ENCODE measurements around the gene SNAP25. TPM values are rescaled to one million over a fixed set of nuclear protein-coding genes. Genes with fewer than 3 reads are reported as not detected.

SNAP25 gene
- total RNA-seq, 2 donors from 2014 or later, result 0.74 to 9.3 TPM

GRCh38 chr20:10308652-10309051 lies 90.0 kb downstream of the SNAP25 start:
- DNase-seq (ENCODE audit: low spot score), result no peak
- H3K27ac ChIP-seq, result no peak overlapping the region
- no peak for TF ChIP-seq CTCF (IDR thresholded peaks at IDR 0.05)

GRCh38 chr20:10309326-10309725 lies 90.7 kb downstream of the SNAP25 start:
- Histone ChIP-seq H3K4me1 (peaks cover 0 to 3% of the 10 kb centered on the region in 2 donors), H3K27ac (no peak overlapping the region), H3K4me3 (no peak overlapping the region), H3K9me3 (no peaks in the 10 kb centered on the region), H3K36me3 (no peaks in the 10 kb centered on the region), H3K27me3 (no peaks in the 10 kb centered on the region)
- no peak for DNase-seq (ENCODE audit: low spot score)
- TF ChIP-seq CTCF (IDR thresholded peaks at IDR 0.05), result no peak

More at GRCh38 chr20:10308652-10309051, 90.0 kb downstream of the SNAP25 start:
- H3K4me1 ChIP-seq, result peaks cover 0 to 3% of the 10 kb centered on the region in 2 donors
- no peak overlapping the region for H3K4me3 ChIP-seq
- no peaks in the 10 kb centered on the region for H3K9me3 ChIP-seq
- no peaks in the 10 kb centered on the region for H3K36me3 ChIP-seq
- no peaks in the 10 kb centered on the region for H3K27me3 ChIP-seq

DNA sequence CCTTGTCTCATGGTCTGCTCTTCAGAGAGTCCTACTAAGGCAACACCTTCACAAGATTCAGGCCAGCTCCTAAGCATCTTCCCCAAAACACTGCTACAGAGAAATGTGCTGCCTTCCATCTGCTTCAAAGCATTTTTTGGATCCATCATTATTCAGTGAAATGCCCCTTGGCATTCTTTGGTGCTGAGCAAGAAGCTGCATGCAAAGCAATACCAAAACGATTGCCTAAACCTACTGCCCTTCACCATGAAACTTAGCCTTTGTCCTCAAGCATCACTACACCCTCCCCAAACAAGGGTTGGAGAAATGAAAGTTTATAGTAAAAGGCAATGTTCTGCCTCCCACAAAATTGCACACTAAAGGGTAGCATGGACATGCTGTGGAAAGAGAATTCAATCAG lies 93.5 kb downstream of the SNAP25 start:
- Histone ChIP-seq H3K9me3 (peaks cover 3 to 8% of the 10 kb centered on the region in 2 donors), H3K27ac (no peak overlapping the region), H3K36me3 (no peaks in the 10 kb centered on the region), H3K27me3 (no peaks in the 10 kb centered on the region), H3K4me1 (peaks cover 0 to 3% of the 10 kb centered on the region in 2 donors), H3K4me3 (no peak overlapping the region)
- DNase-seq (ENCODE audit: low spot score), result no peak
- no peak for TF ChIP-seq CTCF (IDR thresholded peaks at IDR 0.05)

GRCh38 chr20:10313215-10313614 lies 94.6 kb downstream of the SNAP25 start:
- Histone ChIP-seq H3K4me1 (peaks cover 0 to 3% of the 10 kb centered on the region in 2 donors), H3K9me3 (peaks cover 3 to 8% of the 10 kb centered on the region in 2 donors), H3K27me3 (no peaks in the 10 kb centered on the region), H3K36me3 (no peaks in the 10 kb centered on the region), H3K4me3 (no peak overlapping the region), H3K27ac (no peak overlapping the region)
- no peak for DNase-seq (ENCODE audit: low spot score)
- no peak for TF ChIP-seq CTCF (IDR thresholded peaks at IDR 0.05)

DNA sequence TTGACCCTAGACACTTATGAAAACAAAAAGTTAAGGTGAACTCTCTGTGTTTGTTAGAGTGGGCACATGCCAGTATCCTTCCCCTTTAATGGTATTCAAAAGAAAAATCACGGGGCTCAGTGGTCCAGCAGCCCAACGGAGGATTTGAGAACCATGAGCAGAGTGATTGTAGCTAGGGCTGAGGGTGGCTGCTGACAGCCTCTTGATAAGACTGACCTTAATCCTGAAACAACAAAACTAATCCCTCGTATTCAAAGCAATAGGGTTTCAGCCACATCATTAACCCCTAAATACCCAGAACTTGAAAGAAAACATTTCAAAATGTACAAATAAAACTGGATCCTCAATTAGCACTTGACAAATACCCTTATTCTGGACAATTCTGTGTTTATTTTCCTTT lies 95.1 kb downstream of the SNAP25 start:
- Histone ChIP-seq H3K36me3 (no peaks in the 10 kb centered on the region), H3K27me3 (no peaks in the 10 kb centered on the region), H3K4me3 (no peak overlapping the region), H3K9me3 (peaks cover 3 to 8% of the 10 kb centered on the region in 2 donors), H3K27ac (no peak overlapping the region), H3K4me1 (peaks cover 0 to 3% of the 10 kb centered on the region in 2 donors)
- no peak for DNase-seq (ENCODE audit: low spot score)
- TF ChIP-seq CTCF (IDR thresholded peaks at IDR 0.05), result no peak

- no peak overlapping the region for H3K4me3 ChIP-seq
- no peak for TF ChIP-seq CTCF (IDR thresholded peaks at IDR 0.05)
- H3K27me3 ChIP-seq, result no peaks in the 10 kb centered on the region
- peaks cover 3 to 8% of the 10 kb centered on the region in 2 donors for H3K9me3 ChIP-seq
- no peak for DNase-seq (ENCODE audit: low spot score)
- H3K4me1 ChIP-seq, result peaks cover 0 to 3% of the 10 kb centered on the region in 2 donors
- no peak overlapping the region for H3K27ac ChIP-seq
- H3K36me3 ChIP-seq, result no peaks in the 10 kb centered on the region
Measured at GRCh38 chr20:10314198-10314597, 95.6 kb downstream of the SNAP25 start.
